Activated CD8-positive, alpha-beta memory T cell treated with anti-CD3 and anti-CD28 coated beads for 48 hours (primary cell): ENCODE results near the gene LRRC1.
"Not testable (repeated sequence)": the region's sequence is repeated elsewhere in the genome, so short reads cannot be mapped to it uniquely, and the experiment has no call there.

Experiments
- DNase-seq, 3 experiments: peaks; one replicate each; pipeline ENCODE4 v3.0.0-alpha.2; 2020; ENCODE audit warnings: low read depth in 2 of 3, low spot score in 2 of 3

Gene LRRC1

GRCh38 chr6:53792016-53792415 lies 2.8 kb upstream of the LRRC1 start:
- DNase-seq = no peak

GRCh38 chr6:53792973-53793317 lies 1.9 kb upstream of the LRRC1 start:
- no peak for DNase-seq

- DNase-seq = no peak
Observed at GRCh38 chr6:53793318-53794136, 1.3 kb upstream of the LRRC1 start.

- DNase-seq = peak in 2 of 3 experiments; percentile 12 to 31
Observed at GRCh38 chr6:53794137-53794719, 577 bp upstream of the LRRC1 start.

- no peak for DNase-seq
Observed at GRCh38 chr6:53795340-53795701, 516 bp downstream of the LRRC1 start.

GRCh38 chr6:53795702-53796450 lies 1.1 kb downstream of the LRRC1 start:
- DNase-seq = peak in 1 of 3 experiments; percentile 3

- no peak for DNase-seq
Observed at GRCh38 chr6:53796451-53796780, 1.6 kb downstream of the LRRC1 start.

- no peak for DNase-seq
Observed at GRCh38 chr6:53796791-53797190, 2.0 kb downstream of the LRRC1 start.

GRCh38 chr6:53797304-53797703 lies 2.5 kb downstream of the LRRC1 start:
- no peak for DNase-seq

- DNase-seq = no peak
Observed at GRCh38 chr6:53799340-53799739, 4.5 kb downstream of the LRRC1 start.

GRCh38 chr6:53801022-53801421 lies 6.2 kb downstream of the LRRC1 start:
- no peak for DNase-seq

GRCh38 chr6:53802582-53802981 lies 7.8 kb downstream of the LRRC1 start:
- DNase-seq = no peak

GRCh38 chr6:53803081-53803860 lies 8.5 kb downstream of the LRRC1 start:
- no peak for DNase-seq

- DNase-seq = no peak
Observed at GRCh38 chr6:53805016-53805415, 10.2 kb downstream of the LRRC1 start.

- DNase-seq = no peak
Observed at GRCh38 chr6:53805725-53806124, 10.9 kb downstream of the LRRC1 start.

- not testable (repeated sequence) for DNase-seq
Observed at GRCh38 chr6:53807606-53808005, 12.8 kb downstream of the LRRC1 start.

- no peak for DNase-seq
Observed at GRCh38 chr6:53808302-53808881, 13.6 kb downstream of the LRRC1 start.

- no peak for DNase-seq
Observed at GRCh38 chr6:53809691-53810090, 14.9 kb downstream of the LRRC1 start.

GRCh38 chr6:53811082-53811481 lies 16.3 kb downstream of the LRRC1 start:
- DNase-seq = no peak

GRCh38 chr6:53811746-53812145 lies 16.9 kb downstream of the LRRC1 start:
- DNase-seq = no peak

GRCh38 chr6:53813096-53813495 lies 18.3 kb downstream of the LRRC1 start:
- DNase-seq = no peak
